IMR-90 (cell line): Measurements from ENCODE around the gene MOV10. TPM values are rescaled to one million over a fixed set of nuclear protein-coding genes. Genes with fewer than 3 reads are reported as not detected.

Source experiments
- ATAC-seq: fragments of 200-7000 bp; cut with Tn5 transposase; 2 replicates; pipeline ENCODE4 v1.9.1; 2020; ENCODE audit warnings: low read depth, mild to moderate bottlenecking, moderate library complexity
- BruUV-seq: library from RNA; stranded (reverse); fragments of 400-500 nt; replicated peaks from 2 replicates; lab custom pipeline; 2021; lab: Mats Ljungman, UMichigan
- CTCF ChIA-PET: fragments of 300-600 bp; formaldehyde crosslinking; extraction: SDS; loops from one replicate; lab custom pipeline; 2021; ENCODE audit warnings: antibody characterized with exemption; lab: Yijun Ruan, JAX
- POLR2A ChIA-PET: fragments of 300-600 bp; sonication (Branson Sonifier 250); formaldehyde crosslinking; loops from one replicate; lab custom pipeline; 2022; ENCODE audit warnings: antibody characterized with exemption; ENCODE audit not compliant: unreplicated experiment; lab: Charles Lee
- DNase-seq: peaks from one replicate; pipeline ENCODE4 v3.0.0; 2013
- H2AFZ ChIP-seq: replicated peaks from 2 replicates; pipeline ENCODE3; 2013; ENCODE audit warnings: low read length, mild to moderate bottlenecking; ENCODE audit not compliant: poor library complexity
- H2AK5ac ChIP-seq: 2 replicates; pipeline ENCODE4 v1.6.1; 2013; ENCODE audit warnings: low read depth, low read length, inconsistent platforms
- H2AK9ac ChIP-seq: replicated peaks from 2 replicates; pipeline ENCODE3; 2013; ENCODE audit warnings: mild to moderate bottlenecking, low read depth, low read length, moderate library complexity; ENCODE audit not compliant: poor library complexity
- H2BK120ac ChIP-seq: 2 replicates; pipeline ENCODE4 v1.6.1; 2013; ENCODE audit warnings: low read depth, low read length, inconsistent platforms
- H2BK15ac ChIP-seq: 3 replicates; pipeline ENCODE4 v1.6.1; 2013; ENCODE audit warnings: low read depth, low read length, inconsistent platforms
- H2BK20ac ChIP-seq: 2 replicates; pipeline ENCODE4 v1.6.1; 2013; ENCODE audit warnings: low read depth, mild to moderate bottlenecking, inconsistent platforms, low read length, moderate library complexity
- H2BK5ac ChIP-seq: 2 replicates; pipeline ENCODE4 v1.6.1; 2013; ENCODE audit warnings: mild to moderate bottlenecking, low read depth, low read length, inconsistent platforms; ENCODE audit not compliant: poor library complexity, severe bottlenecking
- H3K14ac ChIP-seq: replicated peaks from 2 replicates; pipeline ENCODE4 v1.6.1; 2013; ENCODE audit warnings: low read depth, low read length, inconsistent platforms
- H3K18ac ChIP-seq: 2 replicates; pipeline ENCODE4 v1.6.1; 2013; ENCODE audit warnings: low read depth, low read length, control low read depth
- H3K23ac ChIP-seq: 2 replicates; pipeline ENCODE4 v1.6.1; 2013; ENCODE audit warnings: low read depth, low read length, inconsistent platforms
- H3K27ac ChIP-seq: 2 replicates; pipeline ENCODE4 v1.5.1; 2013; ENCODE audit warnings: mild to moderate bottlenecking, control low read depth, low read length; ENCODE audit not compliant: insufficient read depth
- H3K27me3 ChIP-seq: 2 replicates; pipeline ENCODE4 v1.6.1; 2013; ENCODE audit warnings: low read length; ENCODE audit not compliant: control insufficient read depth, insufficient read depth
- H3K36me3 ChIP-seq: 2 replicates; pipeline ENCODE4 v1.6.1; 2013; ENCODE audit warnings: low read length, mixed read lengths; ENCODE audit not compliant: control insufficient read depth, insufficient read depth
- H3K4ac ChIP-seq: 2 replicates; pipeline ENCODE4 v1.6.1; 2013; ENCODE audit warnings: low read depth, low read length, inconsistent platforms
- H3K4me1 ChIP-seq: 2 replicates; pipeline ENCODE4 v1.6.1; 2013; ENCODE audit warnings: low read length, mixed read lengths; ENCODE audit not compliant: control insufficient read depth, insufficient read depth
- H3K4me2 ChIP-seq: 2 replicates; pipeline ENCODE4 v1.6.1; 2013; ENCODE audit warnings: low read depth, mild to moderate bottlenecking, control low read depth, low read length, moderate library complexity
- H3K4me3 ChIP-seq: 2 replicates; pipeline ENCODE4 v1.5.1; 2013; ENCODE audit warnings: low read depth, mild to moderate bottlenecking, control low read depth, low read length, moderate library complexity; ENCODE audit not compliant: insufficient read depth
- H3K56ac ChIP-seq: 2 replicates; pipeline ENCODE4 v1.6.1; 2013; ENCODE audit warnings: low read length, inconsistent platforms; ENCODE audit not compliant: insufficient read depth; ENCODE audit errors: extremely low read depth
- H3K79me1 ChIP-seq, 2 experiments: 2 replicates each; pipeline ENCODE4 v1.6.1; 2013; ENCODE audit warnings: low read length in 2 of 2, inconsistent platforms in 1 of 2, low read depth in 1 of 2
- H3K9ac ChIP-seq: 2 replicates; pipeline ENCODE4 v1.6.1; 2013; ENCODE audit warnings: low read depth, low read length, control low read depth
- H3K9me1 ChIP-seq: 2 replicates; pipeline ENCODE4 v1.6.1; 2013; ENCODE audit warnings: low read length, inconsistent platforms; ENCODE audit not compliant: insufficient read depth
- H3K9me3 ChIP-seq: 2 replicates; pipeline ENCODE4 v1.6.1; 2013; ENCODE audit warnings: low read length; ENCODE audit not compliant: control insufficient read depth, insufficient read depth
- H4K20me1 ChIP-seq: 2 replicates; pipeline ENCODE4 v1.6.1; 2013; ENCODE audit warnings: low read length, inconsistent platforms; ENCODE audit not compliant: insufficient read depth
- H4K5ac ChIP-seq: 2 replicates; pipeline ENCODE4 v1.6.1; 2013; ENCODE audit warnings: mild to moderate bottlenecking, low read depth, low read length, control low read depth
- H4K8ac ChIP-seq, 2 experiments: 2 replicates each; pipeline ENCODE4 v1.6.1; 2013; ENCODE audit warnings: low read depth in 2 of 2, low read length in 2 of 2, control low read depth in 1 of 2, inconsistent platforms in 1 of 2
- H4K91ac ChIP-seq: 2 replicates; pipeline ENCODE4 v1.6.1; 2013; ENCODE audit warnings: low read depth, low read length, inconsistent platforms; ENCODE audit not compliant: insufficient read depth
- MAZ ChIP-seq: IDR thresholded peaks from 2 replicates; pipeline ENCODE4 v1.6.1; 2012; ENCODE audit warnings: low read depth, mild to moderate bottlenecking, low read length, improper control_type of control experiment, moderate library complexity, borderline replicate concordance
- POLR2A ChIP-seq: IDR thresholded peaks from 2 replicates; pipeline ENCODE4 v1.6.1; 2012; ENCODE audit warnings: mild to moderate bottlenecking, low read depth, low read length
- WGBS, 2 experiments: methylation state at CpG; one replicate each; pipeline versions ENCODE4 v1.1.5 to v1.1.7; 2013; ENCODE audit warnings: missing lambda C conversion rate in 2 of 2; ENCODE audit not compliant: insufficient read length in 1 of 2; ENCODE audit errors: extremely low coverage in 2 of 2; 5-methylcytosine and 5-hydroxymethylcytosine counted together
- dilution Hi-C: fragments of 300-500 bp; cut with HindIII; formaldehyde crosslinking; loops from one replicate; pipeline ENCODE4 v1.14.3; 2018; ENCODE audit warnings: low sequenced_read_pairs; ENCODE audit not compliant: unreplicated experiment
- in situ Hi-C: fragments of 300-500 bp; cut with MboI; formaldehyde crosslinking; loops from 3 replicates; pipeline ENCODE4 v1.14.3; 2019; ENCODE audit warnings: low sequenced_read_pairs, inconsistent platforms, mixed read lengths
- intact Hi-C: fragments of 100-400 bp; cut with micrococcal nuclease; formaldehyde crosslinking; loops from 2 replicates; pipeline ENCODE4 v1.10.0; 2022
- polyA plus RNA-seq, 3 experiments: library from polyadenylated mRNA; depleted of rRNA; stranded (reverse); fragments of >200 nt; gene quantifications; 2 replicates each; pipeline ENCODE4 v1.2.3, GENCODE V29; 2012; ENCODE audit warnings: low replicate concordance in 1 of 3
- total RNA-seq: library from RNA; depleted of rRNA; stranded (reverse); fragments of >200 nt; gene quantifications from 2 replicates; pipeline ENCODE4 v1.2.3, GENCODE V29; 2012

Gene MOV10
- total and polyA plus RNA-seq, 2 of the 4 experiments (the other 2 are of a cell fraction) = 36.7 to 103 TPM

- no peak overlapping the region for H3K18ac ChIP-seq
- no TSS peak for BruUV-seq
- H3K9me3 ChIP-seq = no peaks in the 10 kb centered on the region
- H2BK20ac ChIP-seq = no peak overlapping the region
- no peak overlapping the region for H3K14ac ChIP-seq
- H4K91ac ChIP-seq = no peak overlapping the region
- H2BK15ac ChIP-seq = no peak overlapping the region
- TF ChIP-seq POLR2A = no peak
- TF ChIP-seq MAZ = no peak
- 92% methylated on average over 4 of the region's 11 CpGs; no CpG with 5 or more reads in 1 of the 2 experiments for WGBS, 2 experiments
- H3K9ac ChIP-seq = no peak overlapping the region
- dilution Hi-C loops = no loop called here
- no peak for DNase-seq
- no peak overlapping the region for H2BK120ac ChIP-seq
- H3K27me3 ChIP-seq = peaks cover 4% of the 10 kb centered on the region; the same call in 1 of the 2 replicates
- H3K4ac ChIP-seq = no peak overlapping the region
- intact Hi-C loops = loop anchor here (10.0 kb wide), 1 partner anchor 243 kb away; the partner anchor contains the start of gene SLC16A1
- no peaks in the 10 kb centered on the region for H4K20me1 ChIP-seq
- no peak overlapping the region for H4K5ac ChIP-seq
- peaks cover 4 to 6% of the 10 kb centered on the region in 2 experiments; a peak in 1 of 4 replicates for H3K79me1 ChIP-seq
- in situ Hi-C loops = loop anchor here (10.0 to 25.0 kb wide), 2 partner anchors 243 to 976 kb away; partner anchors contain the start of gene SLC16A1
- no peak overlapping the region for H3K4me3 ChIP-seq
- H3K4me2 ChIP-seq = no peak overlapping the region
- no peak overlapping the region for H3K23ac ChIP-seq
- no peak overlapping the region for H2BK5ac ChIP-seq
- no peak overlapping the region for H2AK9ac ChIP-seq
- H3K9me1 ChIP-seq = peaks cover 3% of the 10 kb centered on the region; the same call in 1 of the 2 replicates
- no peak overlapping the region for H2AFZ ChIP-seq
- no peak overlapping the region for H2AK5ac ChIP-seq
- H3K4me1 ChIP-seq = peaks cover 3% of the 10 kb centered on the region; the same call in 1 of the 2 replicates
- ChIA-PET POLR2A (no interaction called here), CTCF (interaction anchor here (0.6 to 1.1 kb wide), 2 partner anchors 93 to 303 kb away, joined by 3 to 4 read pairs; no protein-coding TSS in a partner anchor)
- no peak for ATAC-seq
- no peak overlapping the region for H3K56ac ChIP-seq
- H3K27ac ChIP-seq = no peak overlapping the region
- H3K36me3 ChIP-seq = no peaks in the 10 kb centered on the region
- H4K8ac ChIP-seq = no peak overlapping the region
Measured at GRCh38 chr1:112711670-112712069, 37.2 kb downstream of the MOV10 start.
